H1 (cell line): ENCODE data around the gene ADGRL3. TPM values are rescaled to one million over a fixed set of nuclear protein-coding genes. Genes with fewer than 3 reads are reported as not detected.

Experiments
- CTCF ChIA-PET: fragments of 300-600 bp; sonication (Branson Sonifier 250); formaldehyde crosslinking; loops from one replicate; lab custom pipeline; 2021; ENCODE audit not compliant: partially characterized antibody; lab: Charles Lee
- POLR2A ChIA-PET: fragments of 300-600 bp; sonication (Branson Sonifier 250); formaldehyde crosslinking; loops from one replicate; lab custom pipeline; 2021; ENCODE audit warnings: inconsistent platforms; ENCODE audit not compliant: partially characterized antibody; lab: Charles Lee
- DNase-seq, 2 experiments: peaks; one replicate each; pipeline versions ENCODE4 v3.0.0 to v3.0.0-alpha.2; 2010 to 2022; ENCODE audit warnings: low spot score in 2 of 2, low read depth in 1 of 2, mixed read lengths in 1 of 2
- FAIRE-seq: peaks from 2 replicates; lab custom pipeline; 2011; peaks lifted over from hg19 to GRCh38; lab: Jason Lieb, UNC
- H2AFZ ChIP-seq: 2 replicates; pipeline ENCODE4 v1.8.1; 2012; ENCODE audit warnings: low read length, inconsistent platforms
- H2AK5ac ChIP-seq: 2 replicates; pipeline ENCODE4 v1.6.1; 2013; ENCODE audit warnings: low read depth, low read length
- H2BK120ac ChIP-seq: replicated peaks from 2 replicates; pipeline ENCODE3; 2013; ENCODE audit warnings: low read depth, low read length, inconsistent platforms
- H2BK12ac ChIP-seq: 2 replicates; pipeline ENCODE4 v1.6.1; 2013; ENCODE audit warnings: low read depth, low read length
- H2BK15ac ChIP-seq: 2 replicates; pipeline ENCODE4 v1.6.1; 2013; ENCODE audit warnings: low read length
- H2BK20ac ChIP-seq: 2 replicates; pipeline ENCODE4 v1.6.1; 2013; ENCODE audit warnings: low read length
- H2BK5ac ChIP-seq: 2 replicates; pipeline ENCODE4 v1.6.1; 2013; ENCODE audit warnings: low read depth, low read length
- H3K14ac ChIP-seq: 2 replicates; pipeline ENCODE4 v1.6.1; 2013; ENCODE audit warnings: inconsistent platforms; ENCODE audit not compliant: insufficient read length
- H3K18ac ChIP-seq: 2 replicates; pipeline ENCODE4 v1.6.1; 2013; ENCODE audit warnings: low read length; ENCODE audit errors: extremely low read depth
- H3K23ac ChIP-seq: 2 replicates; pipeline ENCODE4 v1.6.1; 2013; ENCODE audit warnings: inconsistent platforms; ENCODE audit not compliant: insufficient read length
- H3K23me2 ChIP-seq: 2 replicates; pipeline ENCODE4 v1.6.1; 2013; ENCODE audit warnings: low read depth, low read length
- H3K27ac ChIP-seq: 2 replicates; pipeline ENCODE4 v1.6.1; 2011; ENCODE audit warnings: low read depth, low read length, inconsistent platforms
- H3K27me3 ChIP-seq, 4 experiments: replicated peaks in 1 of 4; 1 replicate in 1 of 4; 2 replicates in 3 of 4; pipeline versions ENCODE4 v1.6.1 to v1.8.1; 2011 to 2013; ENCODE audit warnings: low read length in 3 of 4, mild to moderate bottlenecking in 3 of 4, inconsistent platforms in 2 of 4, mixed read lengths in 2 of 4, moderate library complexity in 1 of 4; ENCODE audit not compliant: control insufficient read depth in 3 of 4, insufficient read depth in 3 of 4; ENCODE audit errors: extremely low read depth in 1 of 4
- H3K36me3 ChIP-seq, 4 experiments: 2 replicates each; pipeline versions ENCODE4 v1.6.1 to v1.8.1; 2011 to 2013; ENCODE audit warnings: mild to moderate bottlenecking in 4 of 4, low read length in 3 of 4, moderate library complexity in 2 of 4, control low read depth in 1 of 4, inconsistent platforms in 1 of 4; ENCODE audit not compliant: insufficient read depth in 4 of 4, control insufficient read depth in 2 of 4
- H3K4ac ChIP-seq: replicated peaks from 2 replicates; pipeline ENCODE3; 2013; ENCODE audit warnings: low read length, low read depth, mixed read lengths, inconsistent platforms; ENCODE audit not compliant: insufficient read length
- H3K4me1 ChIP-seq, 4 experiments: replicated peaks in 1 of 4; 1 replicate in 1 of 4; 2 replicates in 3 of 4; pipeline versions ENCODE4 v1.6.1 to v1.8.1; 2011 to 2013; ENCODE audit warnings: low read length in 3 of 4, inconsistent platforms in 2 of 4, mixed read lengths in 1 of 4; ENCODE audit not compliant: insufficient read depth in 4 of 4, control insufficient read depth in 3 of 4
- H3K4me2 ChIP-seq, 2 experiments: 2 replicates each; pipeline versions ENCODE4 v1.6.1 to v1.8.1; 2011 to 2013; ENCODE audit warnings: low read depth in 2 of 2, low read length in 2 of 2, control low read depth in 1 of 2, inconsistent platforms in 1 of 2, mild to moderate bottlenecking in 1 of 2; ENCODE audit not compliant: insufficient read depth in 1 of 2
- H3K4me3 ChIP-seq, 4 experiments: fragments of 200-600, 300-600 bp in 1 of 4; sonication (generic), shearing (Covaris generic), sonication (Bioruptor Twin) in 1 of 4; 2 replicates each; pipeline versions ENCODE4 v1.5.1 to v1.8.1; 2011 to 2016; ENCODE audit warnings: low read length in 4 of 4, low read depth in 3 of 4, control low read depth in 2 of 4, inconsistent platforms in 2 of 4, mild to moderate bottlenecking in 2 of 4, mixed read lengths in 1 of 4, moderate library complexity in 1 of 4; ENCODE audit not compliant: insufficient read depth in 2 of 4; ENCODE audit errors: extremely low read depth in 1 of 4
- H3K56ac ChIP-seq: replicated peaks from 2 replicates; pipeline ENCODE3; 2013; ENCODE audit warnings: low read depth, mild to moderate bottlenecking, mixed read lengths, low read length, inconsistent platforms; ENCODE audit not compliant: insufficient read length
- H3K79me1 ChIP-seq: 2 replicates; pipeline ENCODE4 v1.6.1; 2013; ENCODE audit warnings: low read depth, low read length, control low read depth
- H3K79me2 ChIP-seq, 2 experiments: 2 replicates each; pipeline versions ENCODE4 v1.6.1 to v1.8.1; 2012 to 2013; ENCODE audit warnings: low read length in 2 of 2, mild to moderate bottlenecking in 2 of 2, inconsistent platforms in 1 of 2; ENCODE audit not compliant: insufficient read depth in 2 of 2, control insufficient read depth in 1 of 2
- H3K9ac ChIP-seq, 4 experiments: replicated peaks in 1 of 4; 1 replicate in 1 of 4; 2 replicates in 3 of 4; pipeline versions ENCODE4 v1.6.1 to v1.8.1; 2011 to 2013; ENCODE audit warnings: low read depth in 3 of 4, low read length in 3 of 4, control low read depth in 2 of 4, mild to moderate bottlenecking in 2 of 4, moderate library complexity in 2 of 4, inconsistent platforms in 1 of 4; ENCODE audit errors: extremely low read depth in 1 of 4
- H3K9me3 ChIP-seq, 2 experiments: 2 replicates each; pipeline versions ENCODE4 v1.6.1 to v1.8.1; 2012 to 2013; ENCODE audit warnings: mild to moderate bottlenecking in 2 of 2, moderate library complexity in 2 of 2, control low read depth in 1 of 2, inconsistent platforms in 1 of 2, low read depth in 1 of 2, low read length in 1 of 2, mixed read lengths in 1 of 2; ENCODE audit not compliant: insufficient read depth in 2 of 2
- H4K20me1 ChIP-seq, 2 experiments: replicated peaks in 1 of 2; 2 replicates each; pipeline versions ENCODE3 to v1.8.1; 2011 to 2013; ENCODE audit warnings: inconsistent platforms in 2 of 2, low read length in 2 of 2, mild to moderate bottlenecking in 1 of 2; ENCODE audit not compliant: insufficient read depth in 2 of 2, control insufficient read depth in 1 of 2
- H4K5ac ChIP-seq: 2 replicates; pipeline ENCODE4 v1.6.1; 2013; ENCODE audit warnings: low read length, low read depth, mixed read lengths, inconsistent platforms; ENCODE audit not compliant: insufficient read length
- H4K8ac ChIP-seq: 2 replicates; pipeline ENCODE4 v1.8.0; 2013; ENCODE audit warnings: mild to moderate bottlenecking, moderate library complexity, low read length, inconsistent platforms; ENCODE audit not compliant: insufficient read depth; ENCODE audit errors: extremely low read depth
- H4K91ac ChIP-seq: replicated peaks from 2 replicates; pipeline ENCODE3; 2013; ENCODE audit warnings: low read length, mixed read lengths, inconsistent platforms; ENCODE audit not compliant: insufficient read length
- BACH1 ChIP-seq: IDR thresholded peaks from 2 replicates; pipeline ENCODE4 v1.6.1; 2012; ENCODE audit warnings: low read length, improper control_type of control experiment
- TEAD4 ChIP-seq: IDR thresholded peaks from 2 replicates; pipeline ENCODE4 v1.6.1; 2012; ENCODE audit warnings: low read depth, low read length, inconsistent platforms, mixed read lengths
- WGBS, 2 experiments: shearing (Covaris generic) in 1 of 2; methylation state at CpG; one replicate each; pipeline versions ENCODE4 v1.1.6 to v1.1.7; 2013 to 2015; ENCODE audit warnings: low lambda C conversion rate in 2 of 2, mixed read lengths in 2 of 2, inconsistent platforms in 1 of 2, low coverage in 1 of 2, missing lambda C conversion rate in 1 of 2; ENCODE audit not compliant: insufficient replicate concordance in 2 of 2, insufficient coverage in 1 of 2, insufficient read length in 1 of 2; ENCODE audit errors: extremely low coverage in 1 of 2, missing lambda C conversion rate in 1 of 2; 5-methylcytosine and 5-hydroxymethylcytosine counted together
- polyA plus RNA-seq, 7 experiments: library from polyadenylated mRNA; depleted of rRNA in 3 of 7; stranded (reverse) in 5 of 7; unstranded in 2 of 7; fragments of >200 nt in 5 of 7; fragments of 200-250 nt in 2 of 7; gene quantifications; 1 replicate in 5 of 7; 2 replicates in 1 of 7; 4 replicates in 1 of 7; pipeline versions ENCODE4 v1.2.1 to v1.2.3, GENCODE V29; 2011 to 2013; ENCODE audit warnings: missing spikeins in 2 of 7, mixed read lengths in 2 of 7
- total RNA-seq: library from RNA; stranded (reverse); fragmentation: NEBNext Ultra II Directional; extraction: Animal tissue kit (Norgen Biotek cat#: 25700); gene quantifications from 2 replicates; pipeline ENCODE4 v1.2.1, GENCODE V29; 2021

The ADGRL3 gene
- total and polyA plus RNA-seq, 2 of the 8 experiments (the other 6 are each of a cell fraction or from before 2014, with no cell fraction given), result 6.6 to 13.0 TPM

- H4K20me1 ChIP-seq, result no peaks in the 10 kb centered on the region
- POLR2A ChIA-PET, result interaction anchor here (0.6 to 0.7 kb wide), 2 partner anchors 11 to 12 kb away, joined by 3 to 4 read pairs; no protein-coding TSS in a partner anchor
- TF ChIP-seq BACH1, result no peak
- no peak for TF ChIP-seq TEAD4
Measured at GRCh38 chr4:61160478-61160877, 39.6 kb upstream of the ADGRL3 start.

More at GRCh38 chr4:61160478-61160877, 39.6 kb upstream of the ADGRL3 start:
- no peak overlapping the region for H2AK5ac ChIP-seq
- no peak overlapping the region for H2BK15ac ChIP-seq
- no peaks in the 10 kb centered on the region for H3K79me2 ChIP-seq
- H3K79me1 ChIP-seq, result no peaks in the 10 kb centered on the region
- H3K27ac ChIP-seq, result no peak overlapping the region
- no peaks in the 10 kb centered on the region for H3K9me3 ChIP-seq
- H3K9ac ChIP-seq, result no peak overlapping the region
- no peak overlapping the region for H3K4me3 ChIP-seq
- no peak overlapping the region for H3K14ac ChIP-seq
- no peak overlapping the region for H2BK20ac ChIP-seq
- H2BK5ac ChIP-seq, result no peak overlapping the region
- DNase-seq (no peak), FAIRE-seq (no peak)
- 0 out of 7 replicates have a peak, but pooled peaks cover 0 to 3% (median 0%) of the 10 kb centered on the region in 4 experiments for H3K4me1 ChIP-seq
- no peak overlapping the region for H3K4me2 ChIP-seq
- H3K56ac ChIP-seq, result no peak overlapping the region
- H2AFZ ChIP-seq, result no peak overlapping the region
- H3K27me3 ChIP-seq, result no peaks in the 10 kb centered on the region
- H4K5ac ChIP-seq, result no peak overlapping the region
- H3K36me3 ChIP-seq, result no peaks in the 10 kb centered on the region
- no peak overlapping the region for H4K8ac ChIP-seq
- no peak overlapping the region for H3K4ac ChIP-seq
- WGBS, 2 experiments, result 85% methylated on average over 2 of the region's 2 CpGs; no CpG with 5 or more reads in 1 of the 2 experiments
- H3K23ac ChIP-seq, result no peak overlapping the region
- no peak overlapping the region for H2BK12ac ChIP-seq
- CTCF ChIA-PET, result no interaction called here
- H3K18ac ChIP-seq, result no peak overlapping the region
- no peak overlapping the region for H2BK120ac ChIP-seq
- no peak overlapping the region for H4K91ac ChIP-seq
- no peaks in the 10 kb centered on the region for H3K23me2 ChIP-seq
